Measurements from ENCODE around the gene PDCD10.

The PDCD10 gene

GRCh38 chr3:167736997-167737396 lies 2.3 kb upstream of the PDCD10 start:
- FAIRE-seq (no peak), DNase-seq (ENCODE audit: insufficient read length, low spot score) (no peak)
- TF ChIP-seq POLR2A (IDR thresholded peaks at IDR 0.05; ENCODE audit: low read depth, low read length), result no peak
- no peak for TF ChIP-seq SPI1 (IDR thresholded peaks at IDR 0.05; ENCODE audit: low read depth, low read length)
- TF ChIP-seq TAF1 (IDR thresholded peaks at IDR 0.05; ENCODE audit: low read depth, low read length), result no peak
- no peak for TF ChIP-seq POLR2AphosphoS5 (IDR thresholded peaks at IDR 0.05; ENCODE audit: low read depth, low read length)
- TF ChIP-seq POU2F2 (IDR thresholded peaks at IDR 0.05; ENCODE audit: low read depth, low read length), result no peak
- no peak for TF ChIP-seq PAX5 (IDR thresholded peaks at IDR 0.05; ENCODE audit: insufficient read depth, low read length, severe bottlenecking)

GRCh38 chr3:167736264-167736787 lies 1.6 kb upstream of the PDCD10 start:
- DNase-seq (ENCODE audit: insufficient read length, low spot score) (no peak), FAIRE-seq (no peak)
- TF ChIP-seq PAX5 (IDR thresholded peaks at IDR 0.05; ENCODE audit: insufficient read depth, low read length, severe bottlenecking) (no peak), SPI1 (IDR thresholded peaks at IDR 0.05; ENCODE audit: low read depth, low read length) (no peak), TAF1 (IDR thresholded peaks at IDR 0.05; ENCODE audit: low read depth, low read length) (no peak), POLR2A (IDR thresholded peaks at IDR 0.05; ENCODE audit: low read depth, low read length) (no peak), POU2F2 (IDR thresholded peaks at IDR 0.05; ENCODE audit: low read depth, low read length) (no peak), POLR2AphosphoS5 (IDR thresholded peaks at IDR 0.05; ENCODE audit: low read depth, low read length) (no peak)

- no peak for FAIRE-seq
- DNase-seq (ENCODE audit: insufficient read length, low spot score), result peak; percentile 28
- TF ChIP-seq TAF1 (IDR thresholded peaks at IDR 0.05; ENCODE audit: low read depth, low read length), result no peak; the same call in 1 of the 2 replicates
- no peak for TF ChIP-seq POU2F2 (IDR thresholded peaks at IDR 0.05; ENCODE audit: low read depth, low read length)
- no peak for TF ChIP-seq PAX5 (IDR thresholded peaks at IDR 0.05; ENCODE audit: insufficient read depth, low read length, severe bottlenecking)
- TF ChIP-seq POLR2A (IDR thresholded peaks at IDR 0.05; ENCODE audit: low read depth, low read length), result no peak
- no peak for TF ChIP-seq SPI1 (IDR thresholded peaks at IDR 0.05; ENCODE audit: low read depth, low read length)
- TF ChIP-seq POLR2AphosphoS5 (IDR thresholded peaks at IDR 0.05; ENCODE audit: low read depth, low read length), result no peak
Observed at GRCh38 chr3:167735233-167736138, 794 bp upstream of the PDCD10 start, which contains the start of gene SERPINI1. Gene SERPINI1, plus strand, starts transcription at chr3:167735721. Its CDS starts 53,408 bp downstream, at chr3:167789129.

DNA sequence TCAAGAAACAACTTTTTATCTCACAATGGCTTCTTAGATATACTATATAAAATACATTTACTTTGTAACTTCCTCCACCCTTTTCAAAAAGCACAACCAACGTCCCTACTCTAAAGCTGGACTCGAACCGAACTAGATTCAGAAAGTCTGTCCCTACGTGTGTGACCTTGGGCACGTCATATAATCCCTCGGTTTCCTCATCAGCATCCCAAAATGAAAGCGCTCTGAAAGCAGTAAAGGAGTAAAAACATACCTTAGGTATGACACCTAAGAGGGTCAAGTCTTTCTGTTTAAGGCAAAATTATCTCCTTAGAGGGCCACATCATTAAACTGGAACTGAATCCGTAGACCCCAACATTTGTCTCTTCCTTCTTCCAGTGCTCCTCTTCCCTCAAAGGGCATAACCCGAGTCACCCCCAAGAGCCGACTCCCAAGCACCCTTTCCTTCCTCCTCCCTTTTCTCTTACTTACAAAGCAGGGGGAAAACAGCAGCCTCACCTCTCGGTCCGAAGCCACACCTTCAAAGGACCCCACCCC lies 663 bp downstream of the PDCD10 start:
- no peak for FAIRE-seq
- no peak for DNase-seq (ENCODE audit: insufficient read length, low spot score)
- TF ChIP-seq SPI1 (IDR thresholded peaks at IDR 0.05; ENCODE audit: low read depth, low read length) (no peak), POLR2AphosphoS5 (IDR thresholded peaks at IDR 0.05; ENCODE audit: low read depth, low read length) (no peak), POLR2A (IDR thresholded peaks at IDR 0.05; ENCODE audit: low read depth, low read length) (no peak), POU2F2 (IDR thresholded peaks at IDR 0.05; ENCODE audit: low read depth, low read length) (no peak), TAF1 (IDR thresholded peaks at IDR 0.05; ENCODE audit: low read depth, low read length) (no peak), PAX5 (IDR thresholded peaks at IDR 0.05; ENCODE audit: insufficient read depth, low read length, severe bottlenecking) (no peak)

DNA sequence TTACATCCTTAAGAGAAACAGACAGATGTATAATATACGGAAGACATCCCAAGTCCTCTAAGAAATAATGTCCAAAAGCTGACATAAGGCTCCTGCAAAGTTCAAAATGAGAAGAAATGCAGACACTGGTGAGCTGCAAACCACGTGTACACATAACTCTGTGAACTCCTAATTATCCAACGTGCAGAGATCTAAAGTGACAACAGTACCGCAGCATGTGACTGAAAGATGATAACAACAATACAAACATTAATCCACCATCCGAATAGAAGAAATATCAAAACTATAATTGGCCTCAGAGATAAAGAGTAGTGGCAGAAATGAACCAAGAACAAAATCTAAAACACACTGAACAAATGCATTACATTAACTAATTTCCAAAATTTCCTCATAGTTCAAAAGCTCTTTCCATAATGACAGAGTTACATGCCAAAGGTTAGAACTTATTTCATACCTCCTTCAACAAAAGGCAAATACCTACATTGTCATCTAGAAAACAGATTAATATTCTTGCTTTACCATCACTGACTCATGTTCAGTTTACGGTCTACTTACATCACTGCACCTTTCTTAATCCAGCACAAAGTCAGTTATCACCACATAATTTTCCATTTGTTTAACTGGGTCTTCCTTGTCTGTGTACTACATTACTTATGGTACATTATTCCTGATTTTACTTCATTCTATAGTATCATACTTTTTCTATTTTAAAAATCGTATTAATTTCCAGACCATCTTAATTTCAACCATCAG lies 2.2 kb downstream of the PDCD10 start:
- DNase-seq (ENCODE audit: insufficient read length, low spot score) (no peak), FAIRE-seq (no peak)
- no peak for TF ChIP-seq TAF1 (IDR thresholded peaks at IDR 0.05; ENCODE audit: low read depth, low read length)
- TF ChIP-seq POU2F2 (IDR thresholded peaks at IDR 0.05; ENCODE audit: low read depth, low read length), result no peak
- TF ChIP-seq SPI1 (IDR thresholded peaks at IDR 0.05; ENCODE audit: low read depth, low read length), result no peak
- TF ChIP-seq POLR2AphosphoS5 (IDR thresholded peaks at IDR 0.05; ENCODE audit: low read depth, low read length), result no peak
- no peak for TF ChIP-seq POLR2A (IDR thresholded peaks at IDR 0.05; ENCODE audit: low read depth, low read length)
- no peak for TF ChIP-seq PAX5 (IDR thresholded peaks at IDR 0.05; ENCODE audit: insufficient read depth, low read length, severe bottlenecking)

GRCh38 chr3:167731393-167731792 lies 3.3 kb downstream of the PDCD10 start:
- TF ChIP-seq POLR2A (IDR thresholded peaks at IDR 0.05; ENCODE audit: low read depth, low read length) (no peak), TAF1 (IDR thresholded peaks at IDR 0.05; ENCODE audit: low read depth, low read length) (no peak), PAX5 (IDR thresholded peaks at IDR 0.05; ENCODE audit: insufficient read depth, low read length, severe bottlenecking) (no peak), POLR2AphosphoS5 (IDR thresholded peaks at IDR 0.05; ENCODE audit: low read depth, low read length) (no peak), SPI1 (IDR thresholded peaks at IDR 0.05; ENCODE audit: low read depth, low read length) (no peak), POU2F2 (IDR thresholded peaks at IDR 0.05; ENCODE audit: low read depth, low read length) (no peak)
- FAIRE-seq (no peak), DNase-seq (ENCODE audit: insufficient read length, low spot score) (no peak)

DNA sequence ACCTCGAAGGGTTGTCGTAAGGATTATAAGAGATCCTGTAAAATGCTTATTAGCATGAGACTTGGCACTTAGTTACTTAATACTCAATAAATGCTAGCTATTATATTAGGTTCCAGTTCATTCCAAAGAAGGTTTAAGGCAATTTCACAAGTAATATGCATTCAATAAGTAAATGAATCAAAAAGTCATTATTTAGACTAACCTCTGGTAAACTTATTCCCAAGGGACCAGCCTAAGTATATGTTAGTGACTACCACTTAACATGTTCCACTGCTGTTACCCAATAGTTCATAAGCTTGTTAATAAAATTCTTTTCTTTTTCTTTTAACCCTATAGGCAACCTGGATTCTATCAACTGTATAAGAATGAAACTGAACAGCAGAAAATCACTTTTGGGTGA lies 5.1 kb downstream of the PDCD10 start:
- TF ChIP-seq POLR2A (IDR thresholded peaks at IDR 0.05; ENCODE audit: low read depth, low read length), result no peak
- no peak for TF ChIP-seq PAX5 (IDR thresholded peaks at IDR 0.05; ENCODE audit: insufficient read depth, low read length, severe bottlenecking)
- no peak for TF ChIP-seq POU2F2 (IDR thresholded peaks at IDR 0.05; ENCODE audit: low read depth, low read length)
- no peak for TF ChIP-seq POLR2AphosphoS5 (IDR thresholded peaks at IDR 0.05; ENCODE audit: low read depth, low read length)
- no peak for TF ChIP-seq TAF1 (IDR thresholded peaks at IDR 0.05; ENCODE audit: low read depth, low read length)
- no peak for TF ChIP-seq SPI1 (IDR thresholded peaks at IDR 0.05; ENCODE audit: low read depth, low read length)
- DNase-seq (ENCODE audit: insufficient read length, low spot score) (no peak), FAIRE-seq (no peak)

DNA sequence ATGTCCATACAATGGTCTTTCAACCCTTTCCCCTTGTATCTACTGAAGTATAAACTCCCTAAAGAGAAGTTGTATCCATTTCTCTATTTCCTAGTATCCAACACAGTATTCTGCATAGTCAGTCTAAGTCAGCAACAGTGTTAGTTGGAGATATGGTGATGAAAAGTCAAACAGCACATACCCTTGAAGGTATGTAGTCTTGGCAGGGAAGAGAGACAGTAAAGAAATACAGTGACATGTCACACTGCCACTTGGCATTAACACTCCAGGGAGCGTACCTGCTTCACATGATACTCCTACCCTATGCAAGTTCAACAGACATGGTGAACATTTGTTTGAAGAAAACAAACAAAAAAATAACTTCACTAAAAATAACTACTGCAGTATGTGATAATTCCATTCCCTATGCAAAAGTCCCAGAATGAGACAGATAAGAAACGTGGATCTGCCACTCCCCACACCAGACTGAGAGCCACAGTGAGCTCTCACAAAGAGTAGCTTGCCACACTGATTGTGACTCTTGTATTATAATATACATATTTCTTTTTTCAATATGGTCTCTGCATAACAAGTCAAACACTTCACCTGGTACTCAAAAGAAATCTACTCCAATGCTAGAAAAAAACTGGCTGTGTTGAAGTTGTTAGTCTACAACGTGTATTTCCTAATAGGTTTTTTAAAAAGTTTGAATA lies 5.9 kb downstream of the PDCD10 start:
- peak; percentile 50 for FAIRE-seq
- TF ChIP-seq TAF1 (IDR thresholded peaks at IDR 0.05; ENCODE audit: low read depth, low read length) (no peak), POLR2AphosphoS5 (IDR thresholded peaks at IDR 0.05; ENCODE audit: low read depth, low read length) (no peak), PAX5 (IDR thresholded peaks at IDR 0.05; ENCODE audit: insufficient read depth, low read length, severe bottlenecking) (no peak), POU2F2 (IDR thresholded peaks at IDR 0.05; ENCODE audit: low read depth, low read length) (no peak), SPI1 (IDR thresholded peaks at IDR 0.05; ENCODE audit: low read depth, low read length) (no peak), POLR2A (IDR thresholded peaks at IDR 0.05; ENCODE audit: low read depth, low read length) (no peak)
- no peak for DNase-seq (ENCODE audit: insufficient read length, low spot score)
